Measurements from ENCODE around the gene CYRIA.

Gene CYRIA

GRCh38 chr2:16638946-16639345 is 26.7 kb downstream of the CYRIA start:
- in situ Hi-C loops (cut with HindIII; ENCODE audit: low pct_ligation_motif_present, low pct_unique_long_range_greater_than_20kb, low sequenced_read_pairs) = no loop called here
- DNase-seq = no peak

- DNase-seq = no peak
- in situ Hi-C loops (cut with HindIII; ENCODE audit: low pct_ligation_motif_present, low pct_unique_long_range_greater_than_20kb, low sequenced_read_pairs) = no loop called here
These were observed 28.3 kb downstream of the CYRIA start for GRCh38 chr2:16637304-16637703.

DNA sequence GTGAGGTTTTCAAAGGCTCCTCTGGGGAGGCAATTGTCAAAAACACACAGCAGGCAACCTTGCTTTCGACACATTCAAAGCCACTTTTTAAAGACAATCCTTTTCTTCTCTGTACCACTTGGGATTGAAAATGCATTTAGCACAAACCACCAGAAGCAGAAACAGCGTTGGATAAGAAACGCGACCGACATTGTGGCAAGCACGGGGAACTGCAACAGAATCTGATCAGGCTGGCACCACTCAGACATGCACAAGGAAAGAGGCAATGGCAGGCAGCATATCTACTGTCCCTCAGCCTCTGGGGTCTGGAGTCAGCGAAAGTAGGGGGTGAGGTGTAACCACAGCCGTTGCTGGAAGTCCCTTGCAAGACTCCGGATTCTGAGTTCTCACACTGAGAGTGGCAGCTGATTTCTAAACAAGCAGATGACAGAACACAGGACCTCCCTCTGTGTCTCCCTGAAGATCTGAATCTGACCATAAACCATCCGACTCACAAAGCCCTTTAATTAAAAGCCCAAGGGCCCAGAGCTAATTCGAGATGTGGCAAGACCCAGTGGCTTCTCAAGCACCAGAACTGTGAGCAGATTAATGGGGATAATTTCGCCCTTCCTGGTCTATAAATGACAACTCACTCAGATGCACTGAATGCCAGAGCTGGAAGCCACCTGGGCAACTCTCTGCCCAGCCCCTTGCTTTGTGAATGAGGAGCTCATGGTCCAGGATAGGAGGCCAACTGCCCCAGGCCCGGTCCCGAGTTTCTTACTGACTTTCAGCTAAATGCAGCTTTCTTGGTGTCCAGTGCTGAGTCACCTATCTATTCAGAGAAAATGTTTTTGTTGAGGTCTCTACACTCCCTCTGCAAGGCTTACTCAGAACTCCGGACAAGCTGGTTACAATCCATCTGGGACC is 29.6 kb downstream of the CYRIA start:
- no peak for DNase-seq
- in situ Hi-C loops (cut with HindIII; ENCODE audit: low pct_ligation_motif_present, low pct_unique_long_range_greater_than_20kb, low sequenced_read_pairs) = no loop called here

- in situ Hi-C loops (cut with HindIII; ENCODE audit: low pct_ligation_motif_present, low pct_unique_long_range_greater_than_20kb, low sequenced_read_pairs) = no loop called here
- DNase-seq = peak; percentile 91
These were observed 31.8 kb downstream of the CYRIA start for GRCh38 chr2:16633621-16634430.

DNA sequence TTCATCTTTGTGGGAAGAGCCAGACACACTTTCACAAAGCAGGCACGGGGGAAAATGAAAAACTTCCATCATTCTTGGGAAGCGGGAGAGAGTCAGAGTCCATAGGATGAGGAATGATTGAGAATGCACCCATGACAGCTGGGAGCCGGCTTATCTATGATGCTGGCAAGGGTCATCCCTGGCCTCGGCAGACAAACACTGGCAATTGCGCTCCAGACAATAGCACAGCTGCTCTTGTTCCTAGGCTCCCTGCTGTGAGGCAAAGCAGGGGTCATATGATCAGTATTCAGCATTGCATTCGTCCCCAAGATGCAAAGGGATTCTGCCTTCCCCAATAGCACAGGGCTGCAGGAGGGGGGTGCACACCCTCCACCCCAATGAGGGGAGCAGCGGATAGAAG is 33.0 kb downstream of the CYRIA start:
- no peak for DNase-seq
- in situ Hi-C loops (cut with HindIII; ENCODE audit: low pct_ligation_motif_present, low pct_unique_long_range_greater_than_20kb, low sequenced_read_pairs) = no loop called here

DNA sequence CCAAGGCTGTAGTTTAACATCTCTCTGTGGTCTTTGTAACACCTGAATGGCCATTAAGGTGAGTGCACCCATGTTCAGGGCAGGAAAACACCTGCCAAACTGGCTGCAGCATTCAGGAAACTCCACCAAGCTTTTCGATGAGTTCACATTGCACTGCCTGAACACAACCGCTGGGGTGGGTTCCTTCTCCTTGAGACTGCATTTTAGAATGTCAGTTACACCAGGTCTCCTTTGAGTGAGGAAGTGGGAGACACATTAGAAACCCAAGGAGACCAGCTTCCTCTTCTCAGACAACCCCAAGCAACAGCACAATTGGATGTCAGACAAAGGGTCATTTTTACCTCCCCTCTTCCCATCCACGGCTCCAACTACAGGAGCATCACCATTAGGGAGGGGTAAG is 35.2 kb downstream of the CYRIA start:
- in situ Hi-C loops (cut with HindIII; ENCODE audit: low pct_ligation_motif_present, low pct_unique_long_range_greater_than_20kb, low sequenced_read_pairs) = no loop called here
- DNase-seq = no peak

DNA sequence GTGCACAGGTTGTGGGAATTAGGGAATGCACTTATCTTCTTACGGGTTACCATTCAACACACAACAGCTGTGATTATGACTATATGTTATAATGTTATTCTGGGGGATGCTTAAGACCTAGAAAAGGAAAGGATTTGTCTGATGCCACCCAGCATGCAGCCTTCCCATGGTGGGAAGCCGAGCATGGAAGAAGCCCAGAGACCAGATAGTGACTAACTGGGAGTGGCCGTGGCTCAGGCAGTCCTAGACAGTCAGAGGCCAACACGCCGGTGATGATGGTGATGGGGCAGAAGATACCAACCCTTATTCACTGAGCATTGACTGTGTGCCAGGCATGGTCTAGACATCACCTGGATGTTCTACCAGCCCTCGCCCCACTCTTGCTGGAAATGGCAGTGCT is 35.9 kb downstream of the CYRIA start:
- DNase-seq = no peak
- in situ Hi-C loops (cut with HindIII; ENCODE audit: low pct_ligation_motif_present, low pct_unique_long_range_greater_than_20kb, low sequenced_read_pairs) = no loop called here

GRCh38 chr2:16629044-16629443 is 36.6 kb downstream of the CYRIA start:
- in situ Hi-C loops (cut with HindIII; ENCODE audit: low pct_ligation_motif_present, low pct_unique_long_range_greater_than_20kb, low sequenced_read_pairs) = no loop called here
- no peak for DNase-seq

DNA sequence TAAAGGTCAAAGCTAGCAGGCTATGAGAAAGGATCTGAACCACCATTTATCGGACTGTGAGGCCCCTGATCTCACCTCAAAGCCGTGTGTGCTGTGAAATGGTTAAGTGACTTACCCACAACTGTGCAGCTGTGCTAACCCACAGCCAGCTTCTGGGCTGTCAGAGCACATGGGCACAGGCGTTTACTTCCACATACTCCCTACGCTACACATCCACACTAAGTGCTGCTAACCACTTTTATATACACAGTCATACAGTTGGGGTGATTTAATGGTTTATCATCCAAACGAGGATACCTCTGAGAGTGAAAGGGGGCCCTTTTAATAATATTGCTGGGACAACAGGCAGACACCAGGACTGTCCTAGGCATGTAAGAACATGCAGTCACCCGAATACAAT is 37.3 kb downstream of the CYRIA start:
- no peak for DNase-seq
- in situ Hi-C loops (cut with HindIII; ENCODE audit: low pct_ligation_motif_present, low pct_unique_long_range_greater_than_20kb, low sequenced_read_pairs) = no loop called here

GRCh38 chr2:16626997-16627605 is 38.5 kb downstream of the CYRIA start:
- in situ Hi-C loops (cut with HindIII; ENCODE audit: low pct_ligation_motif_present, low pct_unique_long_range_greater_than_20kb, low sequenced_read_pairs) = no loop called here
- DNase-seq = no peak

DNA sequence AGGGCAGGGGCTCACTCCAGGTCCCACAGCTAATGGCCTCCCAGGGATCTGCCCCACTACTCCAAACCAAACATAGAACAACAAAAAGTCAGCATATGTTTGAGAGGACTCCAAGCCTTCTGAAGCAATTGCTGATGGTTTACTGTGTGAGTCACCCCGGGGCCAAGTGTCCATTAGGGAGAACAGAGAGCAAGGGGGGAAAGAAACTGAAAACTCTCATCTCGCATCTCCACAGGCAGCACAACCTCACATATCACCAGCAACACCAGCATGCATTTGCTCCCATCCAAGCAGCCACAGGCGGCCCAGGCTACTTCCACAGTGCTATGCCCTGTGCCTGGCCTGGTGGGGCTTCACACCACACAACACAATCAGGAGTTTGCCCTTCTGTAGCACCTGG is 39.1 kb downstream of the CYRIA start:
- DNase-seq = peak; percentile 77
- in situ Hi-C loops (cut with HindIII; ENCODE audit: low pct_ligation_motif_present, low pct_unique_long_range_greater_than_20kb, low sequenced_read_pairs) = no loop called here

DNA sequence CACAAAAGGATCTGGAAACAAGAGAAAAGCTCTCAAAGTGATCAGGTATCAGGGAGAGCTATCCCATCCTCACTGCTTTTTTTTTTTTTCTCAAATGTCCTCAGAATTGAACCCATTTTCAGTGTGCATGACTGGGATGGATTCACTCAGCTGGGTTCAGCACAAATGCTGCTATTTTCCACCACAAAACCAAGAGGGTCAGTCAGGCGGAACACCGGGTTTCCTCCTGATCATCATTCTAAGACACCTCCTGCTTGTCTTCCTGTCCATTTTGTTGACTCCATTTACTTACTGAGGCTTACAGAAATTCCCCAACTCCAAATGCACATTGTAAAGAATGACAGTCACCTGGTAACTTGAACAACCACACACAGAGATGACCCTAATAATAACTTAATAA is 39.9 kb downstream of the CYRIA start:
- DNase-seq = peak; percentile 68
- in situ Hi-C loops (cut with HindIII; ENCODE audit: low pct_ligation_motif_present, low pct_unique_long_range_greater_than_20kb, low sequenced_read_pairs) = no loop called here

- peak; percentile 42 for DNase-seq
- in situ Hi-C loops (cut with HindIII; ENCODE audit: low pct_ligation_motif_present, low pct_unique_long_range_greater_than_20kb, low sequenced_read_pairs) = no loop called here
These were observed 40.4 kb downstream of the CYRIA start for GRCh38 chr2:16625201-16625729.

GRCh38 chr2:16624436-16624780 is 41.2 kb downstream of the CYRIA start:
- DNase-seq = no peak
- in situ Hi-C loops (cut with HindIII; ENCODE audit: low pct_ligation_motif_present, low pct_unique_long_range_greater_than_20kb, low sequenced_read_pairs) = no loop called here

- in situ Hi-C loops (cut with HindIII; ENCODE audit: low pct_ligation_motif_present, low pct_unique_long_range_greater_than_20kb, low sequenced_read_pairs) = no loop called here
- DNase-seq = no peak
These were observed 41.8 kb downstream of the CYRIA start for GRCh38 chr2:16623564-16624435.

- peak; percentile 99 for DNase-seq
- in situ Hi-C loops (cut with HindIII; ENCODE audit: low pct_ligation_motif_present, low pct_unique_long_range_greater_than_20kb, low sequenced_read_pairs) = no loop called here
These were observed 42.6 kb downstream of the CYRIA start for GRCh38 chr2:16623031-16623430.

GRCh38 chr2:16622399-16622968 is 43.1 kb downstream of the CYRIA start:
- no peak for DNase-seq
- in situ Hi-C loops (cut with HindIII; ENCODE audit: low pct_ligation_motif_present, low pct_unique_long_range_greater_than_20kb, low sequenced_read_pairs) = no loop called here

DNA sequence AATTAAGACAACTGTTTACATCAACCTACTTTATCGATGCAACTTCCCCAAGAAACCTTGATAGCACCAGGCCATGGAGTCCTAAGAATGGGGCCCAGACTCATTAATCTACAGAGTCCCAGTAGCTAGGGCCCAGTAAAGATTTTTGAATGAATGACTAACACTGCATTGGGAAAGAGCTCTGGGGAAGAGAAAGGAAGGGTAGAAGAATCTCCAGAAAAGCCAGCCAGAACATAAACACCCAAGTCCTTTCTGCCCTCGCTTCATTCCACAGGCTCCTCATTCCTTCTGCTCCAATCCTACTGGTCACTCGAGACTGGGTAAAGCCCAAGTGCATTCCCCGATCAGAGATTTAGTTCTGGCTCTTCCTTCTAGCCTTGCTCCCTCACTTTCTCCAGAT is 44.3 kb downstream of the CYRIA start:
- no peak for DNase-seq
- in situ Hi-C loops (cut with HindIII; ENCODE audit: low pct_ligation_motif_present, low pct_unique_long_range_greater_than_20kb, low sequenced_read_pairs) = no loop called here

All from ACHN (cell line).